OCI-LY1 (cell line): ENCODE results near the gene BICD1.

ENCODE experiments used
- EZH2 ChIP-seq: fragments of 200-600 bp; sonication (generic), shearing (Covaris generic); IDR thresholded peaks from 2 replicates; pipeline ENCODE4 v1.8.0; 2017; ENCODE audit warnings: borderline replicate concordance, mixed run types, mild to moderate bottlenecking, antibody characterized with exemption, low read length, moderate library complexity, mixed read lengths
- TF ChIP-seq, protein P1 (sequence below): fragments of 200-600 bp; sonication (generic), shearing (Covaris generic); IDR thresholded peaks from 2 replicates; pipeline ENCODE4 v1.5.1; 2017; ENCODE audit warnings: mild to moderate bottlenecking, antibody characterized with exemption, low read length, moderate library complexity, mixed read lengths

DNA sequence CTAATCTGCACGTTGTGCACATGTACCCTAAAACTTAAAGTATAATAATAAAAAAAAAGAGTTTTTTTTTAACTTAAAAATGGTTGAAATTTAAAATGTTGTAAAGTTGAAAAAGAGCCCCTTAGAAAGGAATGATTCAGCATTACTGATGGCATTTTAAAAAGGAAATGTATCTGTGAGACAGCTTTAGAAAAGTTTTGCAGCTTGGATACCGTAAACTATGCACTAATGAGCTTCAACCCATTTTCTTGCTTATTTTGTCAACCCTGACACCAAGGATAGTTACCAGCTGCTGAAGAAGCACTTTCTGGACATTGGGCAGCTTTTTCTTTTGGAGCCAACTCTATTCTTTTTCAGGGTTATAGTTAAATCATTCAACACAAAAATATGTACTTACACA, 4.3 kb downstream of the BICD1 start:
- TF ChIP-seq, protein P1, sequence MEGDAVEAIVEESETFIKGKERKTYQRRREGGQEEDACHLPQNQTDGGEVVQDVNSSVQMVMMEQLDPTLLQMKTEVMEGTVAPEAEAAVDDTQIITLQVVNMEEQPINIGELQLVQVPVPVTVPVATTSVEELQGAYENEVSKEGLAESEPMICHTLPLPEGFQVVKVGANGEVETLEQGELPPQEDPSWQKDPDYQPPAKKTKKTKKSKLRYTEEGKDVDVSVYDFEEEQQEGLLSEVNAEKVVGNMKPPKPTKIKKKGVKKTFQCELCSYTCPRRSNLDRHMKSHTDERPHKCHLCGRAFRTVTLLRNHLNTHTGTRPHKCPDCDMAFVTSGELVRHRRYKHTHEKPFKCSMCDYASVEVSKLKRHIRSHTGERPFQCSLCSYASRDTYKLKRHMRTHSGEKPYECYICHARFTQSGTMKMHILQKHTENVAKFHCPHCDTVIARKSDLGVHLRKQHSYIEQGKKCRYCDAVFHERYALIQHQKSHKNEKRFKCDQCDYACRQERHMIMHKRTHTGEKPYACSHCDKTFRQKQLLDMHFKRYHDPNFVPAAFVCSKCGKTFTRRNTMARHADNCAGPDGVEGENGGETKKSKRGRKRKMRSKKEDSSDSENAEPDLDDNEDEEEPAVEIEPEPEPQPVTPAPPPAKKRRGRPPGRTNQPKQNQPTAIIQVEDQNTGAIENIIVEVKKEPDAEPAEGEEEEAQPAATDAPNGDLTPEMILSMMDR, result no peak
- TF ChIP-seq EZH2, result no peak
